Measurements from ENCODE around the gene RBPJL. TPM values are rescaled to one million over a fixed set of nuclear protein-coding genes. Genes with fewer than 3 reads are reported as not detected.

RBPJL gene
- total and polyA plus RNA-seq, 2 of the 13 experiments (the other 11 are each of a cell fraction or from before 2014, with no cell fraction given) = not detected

- no peak for TF ChIP-seq KLF15 (CRISPR knock-in tag; IDR thresholded peaks at IDR 0.05; ENCODE audit: borderline replicate concordance)
- TF ChIP-seq LCORL (IDR thresholded peaks at IDR 0.05) = no peak
- no peak for TF ChIP-seq LCORL (CRISPR knock-in tag; IDR thresholded peaks at IDR 0.05)
- no peak for TF ChIP-seq FOXK1 (CRISPR knock-in tag; IDR thresholded peaks at IDR 0.05; ENCODE audit: borderline replicate concordance, low read depth)
- no peak for TF ChIP-seq ZNF260 (CRISPR knock-in tag; IDR thresholded peaks at IDR 0.05; ENCODE audit: borderline replicate concordance, low read depth)
- TF ChIP-seq FOXA3 (CRISPR knock-in tag; IDR thresholded peaks at IDR 0.05) = no peak
- no peak for TF ChIP-seq MAFG (CRISPR knock-in tag; IDR thresholded peaks at IDR 0.05)
- no peak for TF ChIP-seq JUNB (CRISPR knock-in tag; IDR thresholded peaks at IDR 0.05; ENCODE audit: borderline replicate concordance)
- no peak for TF ChIP-seq HNF1A (IDR thresholded peaks at IDR 0.05; ENCODE audit: low read depth)
- no peak for TF ChIP-seq HNF1A (CRISPR knock-in tag; IDR thresholded peaks at IDR 0.05; ENCODE audit: borderline replicate concordance)
- TF ChIP-seq ZNF503 (CRISPR knock-in tag; IDR thresholded peaks at IDR 0.05) = no peak
- no peak for TF ChIP-seq ZNF124 (CRISPR knock-in tag; IDR thresholded peaks at IDR 0.05)
- TF ChIP-seq, protein P1, sequence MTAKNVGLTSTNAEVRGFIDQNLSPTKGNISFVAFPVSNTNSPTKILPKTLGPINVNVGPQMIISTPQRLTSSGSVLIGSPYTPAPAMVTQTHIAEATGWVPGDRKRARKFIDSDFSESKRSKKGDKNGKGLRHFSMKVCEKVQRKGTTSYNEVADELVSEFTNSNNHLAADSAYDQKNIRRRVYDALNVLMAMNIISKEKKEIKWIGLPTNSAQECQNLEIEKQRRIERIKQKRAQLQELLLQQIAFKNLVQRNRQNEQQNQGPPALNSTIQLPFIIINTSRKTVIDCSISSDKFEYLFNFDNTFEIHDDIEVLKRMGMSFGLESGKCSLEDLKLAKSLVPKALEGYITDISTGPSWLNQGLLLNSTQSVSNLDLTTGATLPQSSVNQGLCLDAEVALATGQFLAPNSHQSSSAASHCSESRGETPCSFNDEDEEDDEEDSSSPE (CRISPR knock-in tag; IDR thresholded peaks at IDR 0.05) = no peak
- TF ChIP-seq SRF (IDR thresholded peaks at IDR 0.05; ENCODE audit: low read depth, low read length) = no peak
- no peak for TF ChIP-seq ZNF557 (CRISPR knock-in tag; IDR thresholded peaks at IDR 0.05)
- TF ChIP-seq, protein P2, sequence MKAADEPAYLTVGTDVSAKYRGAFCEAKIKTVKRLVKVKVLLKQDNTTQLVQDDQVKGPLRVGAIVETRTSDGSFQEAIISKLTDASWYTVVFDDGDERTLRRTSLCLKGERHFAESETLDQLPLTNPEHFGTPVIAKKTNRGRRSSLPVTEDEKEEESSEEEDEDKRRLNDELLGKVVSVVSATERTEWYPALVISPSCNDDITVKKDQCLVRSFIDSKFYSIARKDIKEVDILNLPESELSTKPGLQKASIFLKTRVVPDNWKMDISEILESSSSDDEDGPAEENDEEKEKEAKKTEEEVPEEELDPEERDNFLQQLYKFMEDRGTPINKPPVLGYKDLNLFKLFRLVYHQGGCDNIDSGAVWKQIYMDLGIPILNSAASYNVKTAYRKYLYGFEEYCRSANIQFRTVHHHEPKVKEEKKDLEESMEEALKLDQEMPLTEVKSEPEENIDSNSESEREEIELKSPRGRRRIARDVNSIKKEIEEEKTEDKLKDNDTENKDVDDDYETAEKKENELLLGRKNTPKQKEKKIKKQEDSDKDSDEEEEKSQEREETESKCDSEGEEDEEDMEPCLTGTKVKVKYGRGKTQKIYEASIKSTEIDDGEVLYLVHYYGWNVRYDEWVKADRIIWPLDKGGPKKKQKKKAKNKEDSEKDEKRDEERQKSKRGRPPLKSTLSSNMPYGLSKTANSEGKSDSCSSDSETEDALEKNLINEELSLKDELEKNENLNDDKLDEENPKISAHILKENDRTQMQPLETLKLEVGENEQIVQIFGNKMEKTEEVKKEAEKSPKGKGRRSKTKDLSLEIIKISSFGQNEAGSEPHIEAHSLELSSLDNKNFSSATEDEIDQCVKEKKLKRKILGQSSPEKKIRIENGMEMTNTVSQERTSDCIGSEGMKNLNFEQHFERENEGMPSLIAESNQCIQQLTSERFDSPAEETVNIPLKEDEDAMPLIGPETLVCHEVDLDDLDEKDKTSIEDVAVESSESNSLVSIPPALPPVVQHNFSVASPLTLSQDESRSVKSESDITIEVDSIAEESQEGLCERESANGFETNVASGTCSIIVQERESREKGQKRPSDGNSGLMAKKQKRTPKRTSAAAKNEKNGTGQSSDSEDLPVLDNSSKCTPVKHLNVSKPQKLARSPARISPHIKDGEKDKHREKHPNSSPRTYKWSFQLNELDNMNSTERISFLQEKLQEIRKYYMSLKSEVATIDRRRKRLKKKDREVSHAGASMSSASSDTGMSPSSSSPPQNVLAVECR (CRISPR knock-in tag; IDR thresholded peaks at IDR 0.05; ENCODE audit: borderline replicate concordance) = no peak
- TF ChIP-seq RFX5 (IDR thresholded peaks at IDR 0.05; ENCODE audit: low read depth, low read length) = no peak
- TF ChIP-seq HNF4G (IDR thresholded peaks at IDR 0.05; ENCODE audit: borderline replicate concordance, low read depth, low read length) = no peak
- TF ChIP-seq HNF4G (CRISPR knock-in tag; IDR thresholded peaks at IDR 0.05; ENCODE audit: borderline replicate concordance, low read depth) = no peak
- no peak for TF ChIP-seq SALL2 (CRISPR knock-in tag; IDR thresholded peaks at IDR 0.05)
Measured at GRCh38 chr20:45346291-45346718, 39.7 kb downstream of the RBPJL start (continued).

All from HepG2 (cell line).